ENCODE measurements around the gene ZNF385C. TPM values are rescaled to one million over a fixed set of nuclear protein-coding genes. Genes with fewer than 3 reads are reported as not detected.
A peak's percentile ranks its signal among the peaks of the same experiment; 100 is the strongest.

Gene ZNF385C
- polyA plus RNA-seq, 1 donor (not counting 4 experiments of a cell fraction or from before 2014, with no cell fraction given): 0.09 TPM

DNA sequence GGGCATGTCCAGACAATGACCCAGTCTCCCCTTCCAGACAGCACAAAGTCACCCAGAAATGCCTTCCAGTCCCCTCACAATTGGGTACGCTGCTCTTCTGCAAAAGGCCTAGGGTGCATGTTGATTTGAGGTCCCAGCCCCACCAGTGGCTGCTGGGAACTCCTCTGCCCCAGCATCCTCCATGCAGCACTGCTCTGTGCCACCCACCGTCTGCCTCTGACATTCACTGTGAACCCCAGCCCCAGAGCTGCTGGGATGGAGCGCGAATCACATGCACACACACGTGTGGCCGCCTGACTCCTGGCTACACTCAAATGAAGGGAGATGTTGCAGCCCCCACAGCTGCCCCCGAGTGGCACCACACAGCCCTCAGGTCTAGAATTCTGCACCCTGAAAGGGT is 46.6 kb downstream of the ZNF385C start:
- Histone ChIP-seq H3K4me2 (ENCODE audit: control insufficient read depth, extremely low read depth, insufficient read depth, low read depth, low read length) (no peak overlapping the region), H3K27ac (ENCODE audit: control insufficient read depth, insufficient read depth, low read length) (no peak overlapping the region), H3K4me3 (ENCODE audit: control insufficient read depth in 2 of 3, extremely low read depth in 1 of 3, insufficient read depth in 2 of 3, low read depth in 1 of 3, low read length in 3 of 3) (no peak overlapping the region), H4K20me1 (ENCODE audit: control insufficient read depth, extremely low read depth, insufficient read depth, low read length) (no peaks in the 10 kb centered on the region), H3K9me3 (ENCODE audit: control insufficient read depth, low read depth, low read length) (no peaks in the 10 kb centered on the region), H3K27me3 (ENCODE audit: control insufficient read depth, extremely low read depth, insufficient read depth, low read length) (peaks cover 32% of the 10 kb centered on the region), H3K9me1 (ENCODE audit: control insufficient read depth, extremely low read depth, insufficient read depth, low read length) (no peaks in the 10 kb centered on the region), H3K4me1 (ENCODE audit: control insufficient read depth, extremely low read depth, insufficient read depth, low read length) (peaks cover 8% of the 10 kb centered on the region), H3K79me2 (ENCODE audit: control insufficient read depth, insufficient read depth, low read length) (no peaks in the 10 kb centered on the region), H3K36me3 (ENCODE audit: control insufficient read depth in 2 of 2, extremely low read depth in 1 of 2, insufficient read depth in 2 of 2, low read length in 2 of 2) (no peaks in the 10 kb centered on the region), H3K9ac (ENCODE audit: control insufficient read depth, extremely low read depth, insufficient read depth, low read length) (no peak overlapping the region), H2AFZ (ENCODE audit: control insufficient read depth, low read length) (no peak overlapping the region)
- TF ChIP-seq, protein P1, sequence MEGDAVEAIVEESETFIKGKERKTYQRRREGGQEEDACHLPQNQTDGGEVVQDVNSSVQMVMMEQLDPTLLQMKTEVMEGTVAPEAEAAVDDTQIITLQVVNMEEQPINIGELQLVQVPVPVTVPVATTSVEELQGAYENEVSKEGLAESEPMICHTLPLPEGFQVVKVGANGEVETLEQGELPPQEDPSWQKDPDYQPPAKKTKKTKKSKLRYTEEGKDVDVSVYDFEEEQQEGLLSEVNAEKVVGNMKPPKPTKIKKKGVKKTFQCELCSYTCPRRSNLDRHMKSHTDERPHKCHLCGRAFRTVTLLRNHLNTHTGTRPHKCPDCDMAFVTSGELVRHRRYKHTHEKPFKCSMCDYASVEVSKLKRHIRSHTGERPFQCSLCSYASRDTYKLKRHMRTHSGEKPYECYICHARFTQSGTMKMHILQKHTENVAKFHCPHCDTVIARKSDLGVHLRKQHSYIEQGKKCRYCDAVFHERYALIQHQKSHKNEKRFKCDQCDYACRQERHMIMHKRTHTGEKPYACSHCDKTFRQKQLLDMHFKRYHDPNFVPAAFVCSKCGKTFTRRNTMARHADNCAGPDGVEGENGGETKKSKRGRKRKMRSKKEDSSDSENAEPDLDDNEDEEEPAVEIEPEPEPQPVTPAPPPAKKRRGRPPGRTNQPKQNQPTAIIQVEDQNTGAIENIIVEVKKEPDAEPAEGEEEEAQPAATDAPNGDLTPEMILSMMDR (optimal IDR thresholded peaks at IDR 0.05 in 1 of 3, IDR thresholded peaks at IDR 0.05 in 1 of 3, conservative IDR thresholded peaks at IDR 0.05 in 1 of 3; ENCODE audit: extremely low read depth in 1 of 3, insufficient read depth in 2 of 3, low read length in 3 of 3): no peak
- TF ChIP-seq EZH2 (IDR thresholded peaks at IDR 0.05; ENCODE audit: low read length): no peak
- DNase-seq (ENCODE audit: low read depth, low spot score) (no peak), FAIRE-seq (no peak)
- dilution Hi-C loops (cut with MboI; ENCODE audit: extremely low pct_ligation_motif_present, low sequenced_read_pairs): no loop called here

- no peaks in the 10 kb centered on the region for H3K79me2 ChIP-seq (ENCODE audit: control insufficient read depth, insufficient read depth, low read length)
- no peak for DNase-seq (ENCODE audit: low read depth, low spot score)
- peaks cover 8% of the 10 kb centered on the region for H3K4me1 ChIP-seq (ENCODE audit: control insufficient read depth, extremely low read depth, insufficient read depth, low read length)
- H3K27me3 ChIP-seq (ENCODE audit: control insufficient read depth, extremely low read depth, insufficient read depth, low read length): peaks cover 32% of the 10 kb centered on the region
- peak overlapping the region; percentile 13 for H3K9ac ChIP-seq (ENCODE audit: control insufficient read depth, extremely low read depth, insufficient read depth, low read length)
- H4K20me1 ChIP-seq (ENCODE audit: control insufficient read depth, extremely low read depth, insufficient read depth, low read length): no peaks in the 10 kb centered on the region
- peak overlapping the region; percentile 59 for H2AFZ ChIP-seq (ENCODE audit: control insufficient read depth, low read length)
- H3K27ac ChIP-seq (ENCODE audit: control insufficient read depth, insufficient read depth, low read length): no peak overlapping the region
- H3K4me3 ChIP-seq (ENCODE audit: control insufficient read depth in 2 of 3, extremely low read depth in 1 of 3, insufficient read depth in 2 of 3, low read depth in 1 of 3, low read length in 3 of 3): peak overlapping the region in 2 of 3 experiments; percentile 44 to 49
- H3K4me2 ChIP-seq (ENCODE audit: control insufficient read depth, extremely low read depth, insufficient read depth, low read depth, low read length): peak overlapping the region; percentile 68
- no peaks in the 10 kb centered on the region for H3K9me1 ChIP-seq (ENCODE audit: control insufficient read depth, extremely low read depth, insufficient read depth, low read length)
- no peaks in the 10 kb centered on the region for H3K36me3 ChIP-seq (ENCODE audit: control insufficient read depth in 2 of 2, extremely low read depth in 1 of 2, insufficient read depth in 2 of 2, low read length in 2 of 2)
- no peak for FAIRE-seq
- TF ChIP-seq, protein P1 (optimal IDR thresholded peaks at IDR 0.05 in 1 of 3, IDR thresholded peaks at IDR 0.05 in 1 of 3, conservative IDR thresholded peaks at IDR 0.05 in 1 of 3; ENCODE audit: extremely low read depth in 1 of 3, insufficient read depth in 2 of 3, low read length in 3 of 3): no peak
- TF ChIP-seq EZH2 (IDR thresholded peaks at IDR 0.05; ENCODE audit: low read length): no peak
- dilution Hi-C loops (cut with MboI; ENCODE audit: extremely low pct_ligation_motif_present, low sequenced_read_pairs): no loop called here
- H3K9me3 ChIP-seq (ENCODE audit: control insufficient read depth, low read depth, low read length): no peaks in the 10 kb centered on the region
These were observed 47.3 kb downstream of the ZNF385C start for GRCh38 chr17:42051013-42051400.
